Measurements from ENCODE around the gene MAL. TPM values are rescaled to one million over a fixed set of nuclear protein-coding genes. Genes with fewer than 3 reads are reported as not detected.

Gene MAL
- total and polyA plus RNA-seq, 2 experiments from 2014 or later, result 1.4 TPM; not detected in 1

DNA sequence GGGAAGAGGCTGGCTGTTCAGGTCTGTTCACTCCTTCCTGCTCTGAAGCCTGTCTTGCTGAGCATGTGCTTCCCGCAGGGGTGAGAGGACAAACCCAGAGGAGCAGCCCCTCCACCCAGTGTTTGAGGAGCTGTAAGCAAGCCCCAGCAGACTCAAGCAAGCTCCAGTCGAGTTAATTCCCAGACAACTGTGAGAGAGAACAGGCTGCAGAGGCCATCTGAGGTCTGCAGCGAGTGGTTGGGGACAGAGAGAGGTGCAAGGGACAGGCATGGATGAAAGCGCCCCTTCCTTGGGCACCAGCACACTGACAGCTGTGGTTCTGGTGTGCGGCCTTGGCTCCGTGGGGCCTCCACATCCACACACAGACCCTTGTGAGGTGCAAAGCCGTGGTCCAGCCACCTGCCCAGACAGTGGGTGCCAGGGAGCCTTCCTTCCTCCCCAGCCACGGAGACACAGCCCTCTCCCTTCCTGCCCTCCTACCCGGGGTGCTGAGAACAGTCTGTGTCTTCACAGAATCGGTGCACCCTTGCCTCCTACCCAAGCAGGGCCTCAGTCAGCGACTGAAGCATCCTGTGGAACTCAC is 36.2 kb downstream of the MAL start:
- TF ChIP-seq EZH2 (IDR thresholded peaks at IDR 0.05; ENCODE audit: borderline replicate concordance) (no peak), EZH2phosphoT487 (IDR thresholded peaks at IDR 0.05; ENCODE audit: low read depth, severe bottlenecking, unreplicated experiment) (no peak)
- TF ChIP-seq, protein P1, sequence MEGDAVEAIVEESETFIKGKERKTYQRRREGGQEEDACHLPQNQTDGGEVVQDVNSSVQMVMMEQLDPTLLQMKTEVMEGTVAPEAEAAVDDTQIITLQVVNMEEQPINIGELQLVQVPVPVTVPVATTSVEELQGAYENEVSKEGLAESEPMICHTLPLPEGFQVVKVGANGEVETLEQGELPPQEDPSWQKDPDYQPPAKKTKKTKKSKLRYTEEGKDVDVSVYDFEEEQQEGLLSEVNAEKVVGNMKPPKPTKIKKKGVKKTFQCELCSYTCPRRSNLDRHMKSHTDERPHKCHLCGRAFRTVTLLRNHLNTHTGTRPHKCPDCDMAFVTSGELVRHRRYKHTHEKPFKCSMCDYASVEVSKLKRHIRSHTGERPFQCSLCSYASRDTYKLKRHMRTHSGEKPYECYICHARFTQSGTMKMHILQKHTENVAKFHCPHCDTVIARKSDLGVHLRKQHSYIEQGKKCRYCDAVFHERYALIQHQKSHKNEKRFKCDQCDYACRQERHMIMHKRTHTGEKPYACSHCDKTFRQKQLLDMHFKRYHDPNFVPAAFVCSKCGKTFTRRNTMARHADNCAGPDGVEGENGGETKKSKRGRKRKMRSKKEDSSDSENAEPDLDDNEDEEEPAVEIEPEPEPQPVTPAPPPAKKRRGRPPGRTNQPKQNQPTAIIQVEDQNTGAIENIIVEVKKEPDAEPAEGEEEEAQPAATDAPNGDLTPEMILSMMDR (IDR thresholded peaks at IDR 0.05; ENCODE audit: poor library complexity), result no peak
- no peaks in the 10 kb centered on the region for H3K79me2 ChIP-seq
- H3K4me2 ChIP-seq, result no peak overlapping the region
- no peak overlapping the region for H3K4me3 ChIP-seq
- 68% methylated on average over 11 of the region's 11 CpGs for WGBS (ENCODE audit: low lambda C conversion rate, missing lambda C conversion rate)
- H3K9me3 ChIP-seq (ENCODE audit: low read depth), result no peaks in the 10 kb centered on the region
- no peaks in the 10 kb centered on the region for H3K4me1 ChIP-seq (ENCODE audit: insufficient read depth)
- no peak for DNase-seq (ENCODE audit: low spot score)
- no peak overlapping the region for H2AFZ ChIP-seq
- H4K20me1 ChIP-seq (ENCODE audit: insufficient read depth, poor library complexity, severe bottlenecking), result no peaks in the 10 kb centered on the region
- H3K9me2 ChIP-seq (replicated peaks; ENCODE audit: insufficient read depth), result no peaks in the 10 kb centered on the region
- H3K27ac ChIP-seq, result no peak overlapping the region
- no peaks in the 10 kb centered on the region for H3K36me3 ChIP-seq (replicated peaks; ENCODE audit: insufficient read depth, low read depth)
- H3K27me3 ChIP-seq, result no peaks in the 10 kb centered on the region

DNA sequence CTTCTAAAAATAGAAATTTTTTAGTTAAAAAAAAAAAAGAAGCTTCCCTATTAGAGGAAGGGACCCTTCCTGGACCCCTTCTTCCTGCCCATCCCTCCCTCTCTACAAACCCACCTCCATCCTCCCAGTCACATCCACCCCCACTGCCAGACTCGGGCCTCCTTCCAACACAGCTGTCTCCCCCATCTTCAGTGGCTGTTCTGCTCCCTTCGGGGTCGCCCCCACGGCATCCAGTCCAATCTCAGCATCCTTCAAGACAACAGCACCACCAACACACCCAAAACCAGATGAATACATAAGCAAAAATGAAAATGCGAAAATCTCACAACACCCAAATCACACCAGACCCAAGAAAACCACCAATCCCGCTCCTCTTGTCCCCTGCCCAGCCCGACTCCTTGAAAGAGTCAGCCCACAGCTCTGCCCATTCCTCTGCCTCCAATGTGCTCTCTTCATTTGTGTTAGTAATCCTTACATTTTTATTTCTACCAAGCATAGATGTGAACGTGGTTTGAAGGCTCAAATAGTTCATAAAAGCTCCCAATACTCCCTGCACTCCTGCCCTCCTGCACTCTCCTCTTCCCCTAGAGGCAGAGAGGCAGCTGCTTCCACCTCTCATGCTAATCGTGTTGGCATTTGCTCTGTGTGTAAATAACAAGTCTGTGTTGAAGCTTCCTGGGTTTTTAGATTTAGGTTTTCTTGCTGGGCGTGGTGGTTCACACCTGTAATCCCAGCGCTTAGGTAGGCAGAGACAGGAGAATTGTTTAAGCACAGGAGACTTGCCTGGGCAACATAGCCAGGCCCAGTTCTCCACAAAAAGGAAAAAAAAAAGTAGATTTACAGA is 37.0 kb downstream of the MAL start:
- no peaks in the 10 kb centered on the region for H3K9me2 ChIP-seq (replicated peaks; ENCODE audit: insufficient read depth)
- DNase-seq (ENCODE audit: low spot score), result no peak
- TF ChIP-seq EZH2 (IDR thresholded peaks at IDR 0.05; ENCODE audit: borderline replicate concordance) (no peak), EZH2phosphoT487 (IDR thresholded peaks at IDR 0.05; ENCODE audit: low read depth, severe bottlenecking, unreplicated experiment) (no peak)
- TF ChIP-seq, protein P1 (IDR thresholded peaks at IDR 0.05; ENCODE audit: poor library complexity), result no peak
- 61% methylated on average over 11 of the region's 11 CpGs for WGBS (ENCODE audit: low lambda C conversion rate, missing lambda C conversion rate)
- no peaks in the 10 kb centered on the region for H3K36me3 ChIP-seq (replicated peaks; ENCODE audit: insufficient read depth, low read depth)
- H3K4me1 ChIP-seq (ENCODE audit: insufficient read depth), result no peaks in the 10 kb centered on the region
- no peak overlapping the region for H3K4me2 ChIP-seq
- no peak overlapping the region for H3K27ac ChIP-seq
- H3K9me3 ChIP-seq (ENCODE audit: low read depth), result no peaks in the 10 kb centered on the region
- H3K79me2 ChIP-seq, result no peaks in the 10 kb centered on the region
- no peaks in the 10 kb centered on the region for H4K20me1 ChIP-seq (ENCODE audit: insufficient read depth, poor library complexity, severe bottlenecking)
- no peaks in the 10 kb centered on the region for H3K27me3 ChIP-seq
- H2AFZ ChIP-seq, result no peak overlapping the region
- no peak overlapping the region for H3K4me3 ChIP-seq

DNA sequence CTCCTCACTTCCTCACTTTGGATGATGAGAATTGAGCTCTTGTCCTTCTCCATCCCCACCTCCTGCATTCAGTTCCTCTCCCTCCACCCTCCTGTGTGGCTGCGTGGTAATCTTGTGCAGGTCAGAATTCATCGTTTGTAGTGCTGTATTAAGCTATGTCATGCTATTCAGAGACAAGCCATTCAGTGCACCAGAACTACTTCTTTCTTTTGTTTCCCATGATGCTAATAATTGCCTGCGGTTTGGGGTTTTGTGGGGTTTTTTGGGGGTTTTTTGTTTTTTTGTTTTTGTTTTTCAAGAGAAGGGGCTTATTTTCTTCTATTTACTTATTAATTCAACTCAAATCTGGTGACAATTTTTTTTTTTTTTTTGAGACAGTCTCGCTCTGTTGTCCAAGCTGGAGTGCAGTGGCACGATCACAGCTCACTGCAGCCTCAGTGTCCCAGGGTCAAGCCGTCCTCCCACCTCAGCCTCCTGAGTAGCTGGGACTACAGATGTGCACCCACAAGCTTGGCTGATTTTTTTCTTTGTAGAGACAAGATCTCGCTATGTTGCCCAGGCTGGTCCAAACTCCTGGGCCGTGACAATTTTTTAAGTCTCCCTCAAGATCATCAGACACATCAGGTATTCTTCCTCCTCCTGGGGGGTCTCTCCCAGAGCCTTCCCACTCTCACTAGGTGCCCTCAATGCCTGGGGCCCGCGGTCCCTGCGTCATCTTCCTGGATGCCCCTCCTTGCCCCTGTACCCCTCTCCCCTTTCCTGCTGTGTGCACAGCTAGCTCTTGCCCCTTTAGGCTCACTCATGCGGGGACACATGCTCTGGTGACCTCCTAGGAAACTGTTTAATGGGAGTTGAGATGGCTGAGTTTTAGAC is 37.8 kb downstream of the MAL start:
- H3K27ac ChIP-seq, result no peak overlapping the region
- no peak overlapping the region for H3K4me3 ChIP-seq
- no peaks in the 10 kb centered on the region for H3K9me2 ChIP-seq (replicated peaks; ENCODE audit: insufficient read depth)
- H3K27me3 ChIP-seq, result no peaks in the 10 kb centered on the region
- no peak for DNase-seq (ENCODE audit: low spot score)
- 72% methylated on average over 12 of the region's 12 CpGs for WGBS (ENCODE audit: low lambda C conversion rate, missing lambda C conversion rate)
- no peaks in the 10 kb centered on the region for H3K9me3 ChIP-seq (ENCODE audit: low read depth)
- no peak overlapping the region for H2AFZ ChIP-seq
- no peaks in the 10 kb centered on the region for H3K79me2 ChIP-seq
- H3K4me2 ChIP-seq, result no peak overlapping the region
- TF ChIP-seq EZH2 (IDR thresholded peaks at IDR 0.05; ENCODE audit: borderline replicate concordance) (no peak), EZH2phosphoT487 (IDR thresholded peaks at IDR 0.05; ENCODE audit: low read depth, severe bottlenecking, unreplicated experiment) (no peak)
- TF ChIP-seq, protein P1 (IDR thresholded peaks at IDR 0.05; ENCODE audit: poor library complexity), result no peak
- H3K4me1 ChIP-seq (ENCODE audit: insufficient read depth), result no peaks in the 10 kb centered on the region
- H4K20me1 ChIP-seq (ENCODE audit: insufficient read depth, poor library complexity, severe bottlenecking), result no peaks in the 10 kb centered on the region
- H3K36me3 ChIP-seq (replicated peaks; ENCODE audit: insufficient read depth, low read depth), result no peaks in the 10 kb centered on the region

All from hepatocyte (in vitro differentiated cells).